Activated CD8-positive, alpha-beta T cell treated with anti-CD3 and anti-CD28 coated beads for 36 hours (primary cell): ENCODE results near the gene CASP2. TPM values are rescaled to one million over a fixed set of nuclear protein-coding genes. Genes with fewer than 3 reads are reported as not detected.
A peak's percentile ranks its signal among the peaks of the same experiment; 100 is the strongest.

Experiments used
- ATAC-seq: fragments of 200-7000 bp; cut with Tn5 transposase; one replicate; pipeline ENCODE4 v1.10.0; 2021; ENCODE audit warnings: mild to moderate bottlenecking, moderate library complexity
- CTCF ChIA-PET: fragments of 350-600 bp; sonication (Branson Sonifier 250); formaldehyde crosslinking; loops from one replicate; lab custom pipeline; 2021; ENCODE audit warnings: antibody characterized with exemption; lab: Charles Lee
- POLR2A ChIA-PET: fragments of 350-600 bp; sonication (Branson Sonifier 250); formaldehyde crosslinking; loops from one replicate; lab custom pipeline; 2021; ENCODE audit warnings: antibody characterized with exemption; lab: Charles Lee
- DNase-seq: peaks from one replicate; pipeline ENCODE4 v3.0.0-alpha.2; 2020
- H3K27ac Mint-ChIP-seq: one replicate; pipeline ENCODE4 v1.8.0; 2021; ENCODE audit warnings: mild to moderate bottlenecking, mixed read lengths
- H3K27me3 Mint-ChIP-seq: one replicate; pipeline ENCODE4 v1.8.0; 2021; ENCODE audit warnings: mixed read lengths
- H3K36me3 Mint-ChIP-seq: one replicate; pipeline ENCODE4 v1.8.0; 2021; ENCODE audit warnings: low read depth, mixed read lengths
- H3K4me1 Mint-ChIP-seq: one replicate; pipeline ENCODE4 v1.8.0; 2021; ENCODE audit warnings: low read depth, mixed read lengths
- H3K4me3 Mint-ChIP-seq: one replicate; pipeline ENCODE4 v1.8.0; 2021; ENCODE audit warnings: mild to moderate bottlenecking, moderate library complexity, mixed read lengths
- H3K9me3 Mint-ChIP-seq: one replicate; pipeline ENCODE4 v1.8.0; 2021; ENCODE audit warnings: mixed read lengths
- CTCF ChIP-seq: fragments of 200-600 bp; IDR thresholded peaks from one replicate; pipeline ENCODE4 v1.8.0; 2022; ENCODE audit warnings: antibody characterized with exemption, mild to moderate bottlenecking
- intact Hi-C: fragments of 100-400 bp; cut with micrococcal nuclease; formaldehyde crosslinking; loops from one replicate; pipeline ENCODE4 v1.10.0; 2022
- total RNA-seq, 2 experiments: library from RNA; stranded (reverse); gene quantifications; one replicate each; pipeline ENCODE4 v1.2.3, GENCODE V29; 2021

Gene CASP2
- total RNA-seq: 10 to 100 TPM; 79.6 to 80.9 TPM

DNA sequence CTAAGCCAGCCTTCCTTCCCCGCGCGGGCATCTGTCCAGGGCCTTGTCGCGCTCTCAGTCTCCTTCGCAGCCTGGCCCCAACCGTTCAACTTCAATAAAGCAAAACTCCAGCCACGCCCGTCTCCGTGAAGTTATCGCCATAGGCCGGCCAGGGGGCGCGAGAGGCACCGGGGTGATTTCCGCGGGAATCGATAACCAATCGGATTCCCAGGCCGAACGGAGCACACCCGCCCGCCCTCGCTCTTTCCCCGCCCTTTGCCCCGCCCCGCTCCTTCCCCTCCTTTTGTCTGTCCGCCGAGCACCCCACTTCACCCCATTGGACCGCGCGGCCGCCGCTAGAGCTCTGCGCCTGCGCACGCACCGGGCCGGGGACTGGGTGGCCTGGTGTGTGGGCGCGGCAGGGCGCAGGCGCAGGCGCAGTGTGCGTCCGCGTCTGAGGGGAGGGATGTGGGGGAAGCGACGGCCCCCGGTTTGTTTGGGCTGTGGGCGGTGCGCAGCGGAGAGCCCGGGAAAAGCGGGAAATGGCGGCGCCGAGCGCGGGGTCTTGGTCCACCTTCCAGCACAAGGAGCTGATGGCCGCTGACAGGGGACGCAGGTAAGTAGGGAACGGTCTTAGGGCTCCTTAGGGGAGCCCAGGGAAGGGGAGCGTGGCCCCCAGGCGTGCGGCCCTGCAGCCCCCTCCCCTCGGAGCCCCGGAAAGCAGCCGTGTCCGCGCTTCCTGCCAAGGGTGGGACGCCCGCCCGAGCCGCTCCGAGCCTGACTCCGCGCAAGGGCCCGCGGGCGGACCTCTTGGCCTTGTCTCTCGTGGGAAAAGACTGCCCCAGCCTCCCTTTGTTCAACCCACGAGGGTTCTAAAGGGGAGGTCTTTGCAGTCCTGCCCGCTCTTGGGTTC, at the start of gene CASP2:
TSS of gene CASP2 (plus strand) at position 417 of the 892 bp plus-strand sequence. CDS start at position 522, 105 bp downstream.
- POLR2A ChIA-PET: interaction anchor here (0.6 to 3.6 kb wide), 18 partner anchors 8 to 480 kb away, joined by 3 to 31 read pairs (median 4); partner anchors contain the start of genes EPHA1 and GSTK1
- H3K9me3 Mint-ChIP-seq: peaks cover 3% of the 10 kb centered on the region
- CTCF ChIA-PET: interaction anchor here (1.2 to 1.7 kb wide), 7 partner anchors 8 to 92 kb away, joined by 3 to 10 read pairs (median 4); no protein-coding TSS in a partner anchor
- peaks cover 42% of the 10 kb centered on the region for H3K4me1 Mint-ChIP-seq
- intact Hi-C loops: no loop called here
- peak within 1 kb of the TSS; percentile 88 for H3K4me3 Mint-ChIP-seq
- DNase-seq: peak; percentile 98
- peak; percentile 96 for ATAC-seq
- H3K36me3 Mint-ChIP-seq: peaks cover 45% of the 10 kb centered on the region
- H3K27ac Mint-ChIP-seq: peak within 1 kb of the TSS; percentile 89
- no peaks in the 10 kb centered on the region for H3K27me3 Mint-ChIP-seq
- TF ChIP-seq CTCF: no peak

DNA sequence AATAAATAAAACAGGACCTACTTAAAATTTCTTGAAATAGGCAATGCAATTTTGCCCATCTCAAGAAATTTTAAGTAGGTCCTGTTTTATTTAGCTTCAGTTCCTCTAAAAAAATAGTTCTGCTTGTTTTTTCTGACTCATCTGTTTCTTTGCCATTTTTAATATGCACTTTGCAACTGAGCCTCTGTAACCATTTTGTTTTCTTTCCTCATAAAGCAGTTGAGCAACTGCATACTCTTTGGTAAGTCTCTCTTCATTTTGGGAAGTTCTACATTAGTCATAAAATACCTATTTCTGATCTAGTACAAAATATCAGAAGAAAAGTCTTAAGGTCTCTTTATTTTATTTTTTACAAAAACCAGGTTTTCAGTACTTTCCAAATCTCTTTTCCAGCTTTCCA, 48.3 kb upstream of the CASP2 start:
- intact Hi-C loops: loop anchor here (1.0 to 2.0 kb wide), 2 partner anchors 66 to 177 kb away; no protein-coding TSS in a partner anchor
- Mint-ChIP-seq H3K4me1 (peaks cover 26% of the 10 kb centered on the region), H3K4me3 (no peak overlapping the region), H3K27ac (no peak overlapping the region), H3K36me3 (peaks cover 4% of the 10 kb centered on the region), H3K27me3 (no peaks in the 10 kb centered on the region), H3K9me3 (peaks cover 23% of the 10 kb centered on the region)
- ATAC-seq (no peak), DNase-seq (no peak)
- ChIA-PET POLR2A (interaction anchor here (1.2 to 1.3 kb wide), 3 partner anchors 48 to 140 kb away, joined by 3 to 7 read pairs (median 3); partner anchors contain the start of gene CASP2), CTCF (interaction anchor here (0.6 to 7.9 kb wide), 45 partner anchors 8 to 246 kb away, joined by 3 to 211 read pairs (median 9); partner anchors contain the start of genes CASP2, CLCN1, EPHA1 and GSTK1)
- no peak for TF ChIP-seq CTCF

DNA sequence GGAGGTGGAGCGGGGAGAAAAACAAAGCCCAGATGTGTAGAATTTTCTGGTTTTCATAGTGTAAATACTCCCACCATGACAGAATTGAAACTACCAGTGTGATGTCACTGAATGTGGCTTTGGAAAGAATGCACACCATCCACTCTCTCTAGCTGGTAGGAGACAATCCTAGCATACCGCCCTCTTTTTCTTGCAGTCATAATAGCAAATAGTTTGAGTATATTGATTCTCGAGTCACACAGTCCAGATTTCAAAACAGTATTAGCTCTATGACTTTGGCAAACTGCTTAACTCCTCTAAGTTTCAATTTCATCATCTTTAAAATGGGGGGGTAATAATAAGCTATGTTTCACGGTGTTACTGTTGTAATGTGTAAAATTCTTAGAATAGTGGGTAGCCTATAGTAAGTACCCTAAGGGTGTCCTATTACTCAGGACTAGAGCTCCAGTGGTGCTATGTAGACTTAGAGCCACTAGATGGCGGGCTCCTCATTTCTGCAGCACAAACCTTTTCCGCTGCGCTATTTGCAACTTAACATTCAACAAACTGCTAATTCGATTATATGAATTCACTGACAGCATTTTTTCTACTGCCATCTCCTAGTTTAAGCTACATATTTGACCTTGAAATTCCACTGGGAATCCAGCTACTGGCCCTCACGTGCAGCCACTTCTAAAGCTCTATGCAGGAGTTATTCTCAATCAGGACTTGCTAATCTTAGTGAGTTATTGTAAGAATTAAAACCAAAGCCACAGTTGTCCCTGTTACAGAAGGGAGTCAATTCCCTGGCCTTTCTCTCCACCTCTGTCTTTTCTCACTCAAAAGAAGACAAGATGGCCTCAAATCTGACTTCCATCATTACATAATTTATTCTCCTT, 47.6 kb upstream of the CASP2 start:
- H3K27me3 Mint-ChIP-seq: no peaks in the 10 kb centered on the region
- peak overlapping the region; percentile 49 for H3K27ac Mint-ChIP-seq
- intact Hi-C loops: loop anchor here (1.0 to 2.0 kb wide), 2 partner anchors 66 to 176 kb away; no protein-coding TSS in a partner anchor
- ChIA-PET POLR2A (interaction anchor here (1.0 to 1.3 kb wide), 5 partner anchors 20 to 140 kb away, joined by 3 to 7 read pairs (median 3); partner anchors contain the start of gene CASP2), CTCF (interaction anchor here (0.6 to 7.9 kb wide), 59 partner anchors 8 to 264 kb away, joined by 3 to 211 read pairs (median 7); partner anchors contain the start of genes CASP2, CLCN1, EPHA1 and FAM131B)
- H3K9me3 Mint-ChIP-seq: peaks cover 21% of the 10 kb centered on the region
- peaks cover 5% of the 10 kb centered on the region for H3K36me3 Mint-ChIP-seq
- DNase-seq (peak; percentile 84), ATAC-seq (peak; percentile 82)
- peak overlapping the region; percentile 16 for H3K4me3 Mint-ChIP-seq
- TF ChIP-seq CTCF: peak; percentile 95
- H3K4me1 Mint-ChIP-seq: peaks cover 33% of the 10 kb centered on the region

- Mint-ChIP-seq H3K27ac (no peak overlapping the region), H3K4me1 (peaks cover 49% of the 10 kb centered on the region), H3K4me3 (no peak overlapping the region), H3K36me3 (peaks cover 7% of the 10 kb centered on the region), H3K27me3 (no peaks in the 10 kb centered on the region), H3K9me3 (peaks cover 11% of the 10 kb centered on the region)
- POLR2A ChIA-PET: no interaction called here
- intact Hi-C loops: no loop called here
- ATAC-seq (no peak), DNase-seq (no peak)
- TF ChIP-seq CTCF: no peak
- CTCF ChIA-PET: interaction anchor here (0.8 to 7.9 kb wide), 6 partner anchors 16 to 173 kb away, joined by 3 to 211 read pairs (median 10); no protein-coding TSS in a partner anchor
Observed at GRCh38 chr7:143242306-143242705, 45.8 kb upstream of the CASP2 start.
